ENCODE results near the gene TXN2. TPM values are rescaled to one million over a fixed set of nuclear protein-coding genes. Genes with fewer than 3 reads are reported as not detected.

Gene TXN2
- total RNA-seq, 1 experiment from 2014 or later, result 87.0 TPM

DNA sequence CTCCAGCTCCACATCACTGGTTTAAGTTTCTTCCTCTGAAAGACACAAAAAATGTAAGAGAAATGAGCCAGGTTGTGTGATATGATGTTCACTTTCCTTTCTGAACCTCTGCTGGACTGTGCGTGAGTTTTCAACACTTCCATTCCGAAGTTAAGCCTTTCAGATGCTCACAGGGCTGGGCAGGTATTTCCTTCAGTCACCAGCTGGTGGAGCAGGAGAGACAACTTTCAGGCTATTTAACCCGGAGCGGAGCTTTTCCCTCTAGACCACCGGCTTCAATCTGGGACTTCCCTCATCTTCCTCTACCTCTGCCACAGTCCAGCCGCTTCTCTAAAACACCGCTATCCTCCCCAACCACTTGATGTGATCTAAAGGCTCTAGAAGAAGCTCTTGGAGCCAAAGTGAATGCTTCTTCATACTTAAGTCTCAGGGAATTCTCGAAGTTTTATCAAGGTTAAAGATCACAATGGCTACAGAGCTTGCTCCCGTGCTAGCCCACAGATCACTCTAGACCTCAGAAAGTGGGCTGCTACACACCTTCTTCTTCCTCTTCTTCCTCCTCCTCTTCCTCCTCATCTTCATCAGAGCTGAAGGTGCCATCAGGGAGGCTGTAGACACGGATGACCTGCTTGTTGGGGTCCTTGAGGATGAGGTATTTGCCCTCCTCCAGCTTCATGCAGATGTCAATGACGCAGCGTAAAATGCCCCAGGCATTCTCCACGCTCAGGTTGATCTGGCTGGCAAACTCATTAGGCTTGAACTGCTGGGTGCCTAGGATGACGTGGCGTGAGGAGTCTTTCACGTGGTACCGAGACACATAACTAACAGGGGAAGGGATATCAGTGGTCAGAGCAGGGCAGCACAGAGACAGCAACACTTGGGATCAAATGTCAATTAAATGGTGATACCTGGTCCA lies 29.8 kb upstream of the TXN2 start:
- peaks cover 45 to 53% of the 10 kb centered on the region in 2 experiments for H3K36me3 ChIP-seq (ENCODE audit: control insufficient read depth in 1 of 2, insufficient read depth in 2 of 2, low read length in 2 of 2)
- H3K79me2 ChIP-seq (ENCODE audit: insufficient read depth, low read length), result peaks cover 16% of the 10 kb centered on the region; the same call in 1 of the 2 replicates
- no peak for TF ChIP-seq ZBTB33 (IDR thresholded peaks at IDR 0.05; ENCODE audit: extremely low read depth, insufficient replicate concordance, low read length)
- no peak for TF ChIP-seq SIN3A (IDR thresholded peaks at IDR 0.05; ENCODE audit: low read depth)
- TF ChIP-seq MAX (IDR thresholded peaks at IDR 0.05), result no peak
- no peak for TF ChIP-seq CBX3 (IDR thresholded peaks at IDR 0.05; ENCODE audit: low read depth)
- TF ChIP-seq ELF1 (IDR thresholded peaks at IDR 0.05; ENCODE audit: borderline replicate concordance, low read depth), result no peak
- no peak for TF ChIP-seq POLR2AphosphoS5 (IDR thresholded peaks at IDR 0.05; ENCODE audit: low read depth, low read length)
- TF ChIP-seq, protein P1, sequence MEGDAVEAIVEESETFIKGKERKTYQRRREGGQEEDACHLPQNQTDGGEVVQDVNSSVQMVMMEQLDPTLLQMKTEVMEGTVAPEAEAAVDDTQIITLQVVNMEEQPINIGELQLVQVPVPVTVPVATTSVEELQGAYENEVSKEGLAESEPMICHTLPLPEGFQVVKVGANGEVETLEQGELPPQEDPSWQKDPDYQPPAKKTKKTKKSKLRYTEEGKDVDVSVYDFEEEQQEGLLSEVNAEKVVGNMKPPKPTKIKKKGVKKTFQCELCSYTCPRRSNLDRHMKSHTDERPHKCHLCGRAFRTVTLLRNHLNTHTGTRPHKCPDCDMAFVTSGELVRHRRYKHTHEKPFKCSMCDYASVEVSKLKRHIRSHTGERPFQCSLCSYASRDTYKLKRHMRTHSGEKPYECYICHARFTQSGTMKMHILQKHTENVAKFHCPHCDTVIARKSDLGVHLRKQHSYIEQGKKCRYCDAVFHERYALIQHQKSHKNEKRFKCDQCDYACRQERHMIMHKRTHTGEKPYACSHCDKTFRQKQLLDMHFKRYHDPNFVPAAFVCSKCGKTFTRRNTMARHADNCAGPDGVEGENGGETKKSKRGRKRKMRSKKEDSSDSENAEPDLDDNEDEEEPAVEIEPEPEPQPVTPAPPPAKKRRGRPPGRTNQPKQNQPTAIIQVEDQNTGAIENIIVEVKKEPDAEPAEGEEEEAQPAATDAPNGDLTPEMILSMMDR (IDR thresholded peaks at IDR 0.05 in 2 of 3, conservative IDR thresholded peaks at IDR 0.05 in 1 of 3; ENCODE audit: borderline replicate concordance in 1 of 3, insufficient read depth in 1 of 3, low read depth in 2 of 3, low read length in 2 of 3), result peak in 2 of 3 experiments; percentile 57 to 63; a peak in 4 of 6 replicates
- no peak for TF ChIP-seq CEBPB (IDR thresholded peaks at IDR 0.05; ENCODE audit: low read depth)
- TF ChIP-seq TCF7L2 (IDR thresholded peaks at IDR 0.05; ENCODE audit: borderline replicate concordance, extremely low read depth, insufficient read depth, insufficient read length), result no peak
- TF ChIP-seq ATF3 (IDR thresholded peaks at IDR 0.05), result no peak
- no peak for TF ChIP-seq EGR1 (IDR thresholded peaks at IDR 0.05; ENCODE audit: low read depth)
- TF ChIP-seq RAD21 (IDR thresholded peaks at IDR 0.05; ENCODE audit: low read depth), result peak; percentile 36
- no peak overlapping the region for H3K27ac ChIP-seq (ENCODE audit: low read depth, low read length)
- ATAC-seq (peak; percentile 49), DNase-seq (ENCODE audit: low read depth, low spot score) (no peak)
- POLR2A ChIA-PET, result interaction anchor here (0.8 to 1.7 kb wide), 5 partner anchors 10 to 263 kb away, joined by 3 to 5 read pairs (median 3); partner anchors contain the start of gene EIF3D
- H3K4me1 ChIP-seq (ENCODE audit: control insufficient read depth in 1 of 2, insufficient read depth in 2 of 2, low read length in 2 of 2), result peaks cover 6 to 14% of the 10 kb centered on the region in 2 experiments; a peak in 3 of 4 replicates
- no peaks in the 10 kb centered on the region for H3K9me2 ChIP-seq (ENCODE audit: insufficient read depth)
- H4K20me1 ChIP-seq (ENCODE audit: insufficient read depth), result 0 out of 2 replicates have a peak, but pooled peaks cover 4% of the 10 kb centered on the region
- no peaks in the 10 kb centered on the region for H3K9me3 ChIP-seq (ENCODE audit: control insufficient read depth in 1 of 2, insufficient read depth in 1 of 2, low read depth in 1 of 2, low read length in 2 of 2)
- CTCF ChIA-PET, result interaction anchor here (0.9 to 1.6 kb wide), 5 partner anchors 10 to 265 kb away, joined by 3 to 5 read pairs (median 4); partner anchors contain the start of genes EIF3D and IFT27
- H3K27me3 ChIP-seq (ENCODE audit: insufficient read depth, low read length), result no peaks in the 10 kb centered on the region
- BruUV-seq (replicated peaks), result TSS peak; percentile 11
- RAD21 ChIA-PET (ENCODE audit: low non-redundant PET in 1 of 2, low total read pairs in 2 of 2, uncharacterized antibody in 2 of 2, unreplicated experiment in 2 of 2), result no interaction called here
- H3K9ac ChIP-seq (ENCODE audit: low read length), result no peak overlapping the region
- H2AFZ ChIP-seq (ENCODE audit: low read depth, low read length, poor library complexity, severe bottlenecking), result no peak overlapping the region
- intact Hi-C loops (cut with micrococcal nuclease), result no loop called here
- H3K4me2 ChIP-seq (ENCODE audit: low read length), result no peak overlapping the region
- no peak overlapping the region for H3K4me3 ChIP-seq (replicated peaks in 1 of 2; ENCODE audit: low read depth in 1 of 2, low read length in 2 of 2)
